ENCODE measurements around the gene ZBTB37. TPM values are rescaled to one million over a fixed set of nuclear protein-coding genes. Genes with fewer than 3 reads are reported as not detected.

ZBTB37 gene
- total RNA-seq: 11.0 and 12.5 TPM in 2 replicates

GRCh38 chr1:173868266-173869020 is at the start of gene ZBTB37:
TSS of gene ZBTB37 (plus strand) at chr1:173868380. CDS start at chr1:173870226, 1,846 bp downstream.

GRCh38 chr1:173824315-173825081 is 43.7 kb upstream of the ZBTB37 start, which contains the start of the genes CENPL and DARS2:
TSS of gene CENPL (minus strand) at chr1:173824883. CDS start at chr1:173811299, 13,584 bp downstream.
TSS of gene DARS2 (plus strand) at chr1:173824673. CDS start at chr1:173825230, 557 bp downstream.

GRCh38 chr1:173867753-173868265 is 371 bp upstream of the ZBTB37 start, which contains the start of gene GAS5:
TSS of gene GAS5 (minus strand) at chr1:173867989.

GRCh38 chr1:173917149-173917548 is 49.0 kb downstream of the ZBTB37 start, which contains the start of gene SERPINC1:
TSS of gene SERPINC1 (minus strand) at chr1:173917327. CDS start at chr1:173917259, 68 bp downstream.

Small RNAs within 50 kb of the gene (small RNA-seq; reads per million reads assigned to genes)
- not detected for gene RNA5SP67

Other genes with a start within 250 kb of the ZBTB37 start
- gene TEX50, start 233.0 kb upstream of the ZBTB37 start, total RNA-seq: not detected in 2 replicates
- gene ANKRD45, start 198.5 kb upstream of the ZBTB37 start, total RNA-seq: 0.65 and 1.8 TPM in 2 replicates
- 32.1 and 34.8 TPM in 2 replicates for gene KLHL20, start 153.4 kb upstream of the ZBTB37 start, total RNA-seq
- 15.2 and 17.5 TPM in 2 replicates for gene DARS2, start 43.7 kb upstream of the ZBTB37 start, total RNA-seq
- 16.1 and 22.4 TPM in 2 replicates for gene CENPL, start 43.5 kb upstream of the ZBTB37 start, total RNA-seq
- gene GAS5, start 391 bp upstream of the ZBTB37 start, total RNA-seq: 385 and 436 TPM in 2 replicates
- 0.11 TPM in 1 of 2 replicates, not detected in the other for gene SERPINC1, start 48.9 kb downstream of the ZBTB37 start, total RNA-seq
- gene RC3H1, start 154.0 kb downstream of the ZBTB37 start, total RNA-seq: 36.6 and 47.5 TPM in 2 replicates

All from articular chondrocyte of knee joint (primary cell).